ENCODE results near the gene BSG.

- no peak for TF ChIP-seq POLR2A (IDR thresholded peaks at IDR 0.05)
- no peak for TF ChIP-seq CTCF (IDR thresholded peaks at IDR 0.05)
Measured at GRCh38 chr19:632579-633067, 60.2 kb downstream of the BSG start.
